B cell (primary cell): ENCODE results near the gene AASS. TPM values are rescaled to one million over a fixed set of nuclear protein-coding genes. Genes with fewer than 3 reads are reported as not detected.

Experiments used
- ATAC-seq: fragments of 200-7000 bp; cut with Tn5 transposase; one replicate; pipeline ENCODE4 v1.10.0; 2021; ENCODE audit warnings: low read depth, mild to moderate bottlenecking, moderate number of reproducible peaks, moderate library complexity
- CTCF ChIA-PET: fragments of 350-600 bp; sonication (Branson Sonifier 250); formaldehyde crosslinking; loops from one replicate; lab custom pipeline; 2021; ENCODE audit warnings: antibody characterized with exemption, inconsistent platforms; lab: Charles Lee
- POLR2A ChIA-PET: fragments of 350-600 bp; sonication (Branson Sonifier 250); formaldehyde crosslinking; loops from one replicate; lab custom pipeline; 2021; ENCODE audit warnings: antibody characterized with exemption; lab: Charles Lee
- DNase-seq: peaks from one replicate; pipeline ENCODE4 v3.0.0; 2013
- H2AFZ ChIP-seq: 2 replicates; pipeline ENCODE4 v1.6.1; 2012; ENCODE audit warnings: mild to moderate bottlenecking, low read depth, low read length; ENCODE audit not compliant: insufficient read depth, poor library complexity, severe bottlenecking
- H3K27ac ChIP-seq, 2 donors: 1 replicate in 1 of 2; 2 replicates in 1 of 2; pipeline ENCODE4 v1.5.1; 2012 to 2013; ENCODE audit warnings: low read length in 2 of 2, mild to moderate bottlenecking in 2 of 2, moderate library complexity in 1 of 2
- H3K27me3 ChIP-seq, 4 experiments: fragments of 200-600 bp in 1 of 4; sonication (generic) in 1 of 4; replicated peaks in 1 of 4; 1 replicate in 2 of 4; 2 replicates in 2 of 4; pipeline versions ENCODE4 v1.6.1 to v1.7.0; 2013 to 2016; ENCODE audit warnings: low read length in 3 of 4, mild to moderate bottlenecking in 2 of 4, mixed read lengths in 1 of 4, moderate library complexity in 1 of 4; ENCODE audit not compliant: insufficient read depth in 4 of 4, control insufficient read depth in 3 of 4; ENCODE audit errors: control extremely low read depth in 1 of 4
- H3K36me3 ChIP-seq, 2 experiments: replicated peaks in 1 of 2; 1 replicate in 1 of 2; 2 replicates in 1 of 2; pipeline versions ENCODE4 v1.6.1 to v1.7.1; 2013; ENCODE audit warnings: low read length in 1 of 2; ENCODE audit not compliant: insufficient read depth in 2 of 2, control insufficient read depth in 1 of 2; ENCODE audit errors: control extremely low read depth in 1 of 2, extremely low read depth in 1 of 2
- H3K4me1 ChIP-seq, 2 donors: fragments of 200-600 bp in 1 of 2; sonication (generic) in 1 of 2; 1 replicate in 1 of 2; 2 replicates in 1 of 2; pipeline versions ENCODE4 v1.5.1 to v1.6.1; 2013 to 2017; ENCODE audit warnings: low read length in 2 of 2; ENCODE audit not compliant: control insufficient read depth in 2 of 2, insufficient read depth in 2 of 2
- H3K4me2 ChIP-seq: replicated peaks from 2 replicates; pipeline ENCODE3; 2012; ENCODE audit warnings: mild to moderate bottlenecking, low read depth, low read length; ENCODE audit not compliant: poor library complexity, severe bottlenecking
- H3K4me3 ChIP-seq, 5 experiments: fragments of 200-600 bp in 1 of 5; sonication (generic) in 1 of 5; 1 replicate in 3 of 5; 2 replicates in 2 of 5; pipeline versions ENCODE4 v1.5.1 to v1.7.0; 2011 to 2016; ENCODE audit warnings: low read length in 4 of 5, mild to moderate bottlenecking in 4 of 5, low read depth in 2 of 5, control low read depth in 1 of 5, moderate library complexity in 1 of 5; ENCODE audit not compliant: insufficient read depth in 1 of 5; ENCODE audit errors: control extremely low read depth in 1 of 5, extremely low read depth in 1 of 5
- H3K79me2 ChIP-seq: fragments of 200-600 bp; sonication (generic); one replicate; pipeline ENCODE4 v1.6.0; 2016; ENCODE audit warnings: low read length; ENCODE audit not compliant: control insufficient read depth, insufficient read depth
- H3K9ac ChIP-seq: fragments of 200-600 bp; sonication (generic); 2 replicates; pipeline ENCODE4 v1.6.1; 2017; ENCODE audit warnings: mild to moderate bottlenecking, low read length, moderate library complexity
- H3K9me3 ChIP-seq, 3 donors: one replicate each; pipeline versions ENCODE4 v1.6.1 to v1.7.1; 2013; ENCODE audit warnings: low read length in 2 of 3; ENCODE audit not compliant: control insufficient read depth in 2 of 3, insufficient read depth in 1 of 3; ENCODE audit errors: control extremely low read depth in 1 of 3
- H4K20me1 ChIP-seq: 2 replicates; pipeline ENCODE4 v1.6.0; 2012; ENCODE audit warnings: mild to moderate bottlenecking, low read length; ENCODE audit not compliant: insufficient read depth, control insufficient read depth, poor library complexity, severe bottlenecking
- H3K27ac Mint-ChIP-seq: one replicate; pipeline ENCODE4 v1.8.0; 2021; ENCODE audit warnings: mixed read lengths
- H3K27me3 Mint-ChIP-seq: one replicate; pipeline ENCODE4 v1.8.0; 2021; ENCODE audit warnings: mixed read lengths
- H3K4me1 Mint-ChIP-seq: one replicate; pipeline ENCODE4 v1.8.0; 2021; ENCODE audit warnings: mixed read lengths
- H3K4me3 Mint-ChIP-seq: one replicate; pipeline ENCODE4 v1.8.0; 2021; ENCODE audit warnings: mixed read lengths
- H3K9me3 Mint-ChIP-seq: one replicate; pipeline ENCODE4 v1.8.0; 2022; ENCODE audit warnings: mixed read lengths; ENCODE audit not compliant: insufficient read depth
- CTCF ChIP-seq: fragments of 200-600 bp; IDR thresholded peaks from one replicate; pipeline ENCODE4 v1.8.0; 2022; ENCODE audit warnings: antibody characterized with exemption, mild to moderate bottlenecking
- EZH2 ChIP-seq: IDR thresholded peaks from 2 replicates; pipeline ENCODE4 v1.6.1; 2012; ENCODE audit warnings: borderline replicate concordance, low read depth, mild to moderate bottlenecking, moderate library complexity, low read length; ENCODE audit not compliant: insufficient read depth, poor library complexity, severe bottlenecking
- WGBS: methylation state at CpG from one replicate; pipeline ENCODE4 v1.1.5; 2013; ENCODE audit warnings: missing lambda C conversion rate; ENCODE audit not compliant: insufficient coverage; 5-methylcytosine and 5-hydroxymethylcytosine counted together
- intact Hi-C: fragments of 100-400 bp; cut with micrococcal nuclease; formaldehyde crosslinking; loops from one replicate; pipeline ENCODE4 v1.10.0; 2022
- polyA plus RNA-seq: library from polyadenylated mRNA; depleted of rRNA; stranded (reverse); fragments of >200 nt; gene quantifications from 2 replicates; pipeline ENCODE4 v1.2.3, GENCODE V29; 2012
- total RNA-seq, 2 donors: library from RNA; stranded (reverse); fragments of 120-200 nt in 1 of 2; gene quantifications; 1 replicate in 1 of 2; 2 replicates in 1 of 2; pipeline versions ENCODE4 v1.2.3 to v1.2.4, GENCODE V29; 2013 to 2022

AASS gene
- total and polyA plus RNA-seq, 2 donors (not counting 1 experiment from before 2014, with no cell fraction given), result 2.1 to 10.6 TPM

- DNase-seq (no peak), ATAC-seq (no peak)
- H3K9me3 Mint-ChIP-seq, result no peaks in the 10 kb centered on the region
- H3K4me3 Mint-ChIP-seq, result no peak overlapping the region
- Histone ChIP-seq H3K4me2 (no peak overlapping the region), H3K79me2 (peaks cover 5% of the 10 kb centered on the region), H3K27ac (no peak overlapping the region), H3K27me3 (no peaks in the 10 kb centered on the region), H4K20me1 (no peaks in the 10 kb centered on the region), H3K36me3 (no peaks in the 10 kb centered on the region), H3K9ac (no peak overlapping the region), H3K4me1 (peaks cover 9 to 13% of the 10 kb centered on the region in 2 donors), H3K4me3 (no peak overlapping the region), H3K9me3 (no peaks in the 10 kb centered on the region), H2AFZ (no peak overlapping the region)
- 69% methylated on average over 2 of the region's 4 CpGs for WGBS
- H3K27ac Mint-ChIP-seq, result no peak overlapping the region
- TF ChIP-seq CTCF (no peak), EZH2 (no peak)
- ChIA-PET POLR2A (no interaction called here), CTCF (no interaction called here)
- peaks cover 22% of the 10 kb centered on the region for H3K4me1 Mint-ChIP-seq
- intact Hi-C loops, result loop anchor here (10.0 kb wide), 1 partner anchor 1409 kb away; the partner anchor contains the start of gene NDUFA5
- H3K27me3 Mint-ChIP-seq, result peaks cover 17% of the 10 kb centered on the region
Measured at GRCh38 chr7:122145937-122146645, 2.0 kb upstream of the AASS start.

GRCh38 chr7:122143376-122143750 is 686 bp downstream of the AASS start:
- intact Hi-C loops, result loop anchor here (5.0 to 10.0 kb wide), 2 partner anchors 51 to 1411 kb away; partner anchors contain the start of gene NDUFA5
- ChIA-PET POLR2A (no interaction called here), CTCF (no interaction called here)
- H3K9me3 Mint-ChIP-seq, result no peaks in the 10 kb centered on the region
- Histone ChIP-seq H3K4me1 (peaks cover 9 to 13% of the 10 kb centered on the region in 2 donors), H3K36me3 (no peaks in the 10 kb centered on the region), H2AFZ (peak overlapping the region; percentile 99), H3K27me3 (no peaks in the 10 kb centered on the region), H3K27ac (peak overlapping the region in 1 of 2 donors; percentile 63), H3K4me2 (peak overlapping the region; percentile 85), H3K4me3 (peak overlapping the region; percentile 78 to 98 (median 84)), H3K9me3 (no peaks in the 10 kb centered on the region), H4K20me1 (no peaks in the 10 kb centered on the region), H3K9ac (peak overlapping the region; percentile 86), H3K79me2 (peaks cover 5% of the 10 kb centered on the region)
- peaks cover 16% of the 10 kb centered on the region for H3K27me3 Mint-ChIP-seq
- DNase-seq, result peak; percentile 43
- ATAC-seq, result peak; percentile 5
- H3K4me3 Mint-ChIP-seq, result peak overlapping the region; percentile 97
- 0% methylated on average over 10 of the region's 18 CpGs for WGBS
- TF ChIP-seq EZH2 (no peak), CTCF (no peak)
- peak overlapping the region; percentile 82 for H3K27ac Mint-ChIP-seq
- peaks cover 23% of the 10 kb centered on the region for H3K4me1 Mint-ChIP-seq
